ENCODE measurements around the gene MGRN1. TPM values are rescaled to one million over a fixed set of nuclear protein-coding genes. Genes with fewer than 3 reads are reported as not detected.
A peak's percentile ranks its signal among the peaks of the same experiment; 100 is the strongest.

MGRN1 gene
- total RNA-seq, 1 donor from 2014 or later, result 40.8 TPM

- H3K9me3 ChIP-seq, result no peaks in the 10 kb centered on the region
- DNase-seq (ENCODE audit: extremely low spot score in 2 of 2), result no peak
These were observed 367 bp downstream of the MGRN1 start for GRCh38 chr16:4624827-4625559.

GRCh38 chr16:4625560-4626159, 1.0 kb downstream of the MGRN1 start:
- no peak for DNase-seq (ENCODE audit: extremely low spot score in 2 of 2)
- Histone ChIP-seq H3K27ac (peak overlapping the region; percentile 92), H3K27me3 (no peaks in the 10 kb centered on the region), H3K4me3 (peak overlapping the region; percentile 89 to 96), H3K9me3 (no peaks in the 10 kb centered on the region), H3K4me1 (peaks cover 22% of the 10 kb centered on the region), H3K36me3 (no peaks in the 10 kb centered on the region)
- TF ChIP-seq POLR2AphosphoS5 (IDR thresholded peaks at IDR 0.05; ENCODE audit: insufficient read depth in 1 of 2, low read depth in 1 of 2) (no peak), POLR2A (IDR thresholded peaks at IDR 0.05) (no peak), CTCF (IDR thresholded peaks at IDR 0.05) (no peak)
- intact Hi-C loops (cut with DNase I), result no loop called here

More at GRCh38 chr16:4624827-4625559, 367 bp downstream of the MGRN1 start:
- H3K27ac ChIP-seq, result peak overlapping the region; percentile 92
- H3K36me3 ChIP-seq, result no peaks in the 10 kb centered on the region
- intact Hi-C loops (cut with DNase I), result no loop called here
- no peaks in the 10 kb centered on the region for H3K27me3 ChIP-seq
- H3K4me1 ChIP-seq, result peaks cover 22% of the 10 kb centered on the region
- peak overlapping the region; percentile 89 to 96 for H3K4me3 ChIP-seq
- TF ChIP-seq CTCF (IDR thresholded peaks at IDR 0.05), result no peak
- peak in 1 of 2 donors; percentile 90 for TF ChIP-seq POLR2A (IDR thresholded peaks at IDR 0.05)
- peak in 1 of 2 donors; percentile 49 for TF ChIP-seq POLR2AphosphoS5 (IDR thresholded peaks at IDR 0.05; ENCODE audit: insufficient read depth in 1 of 2, low read depth in 1 of 2)

GRCh38 chr16:4626396-4626795, 1.8 kb downstream of the MGRN1 start:
- no peak for DNase-seq (ENCODE audit: extremely low spot score in 2 of 2)
- Histone ChIP-seq H3K4me1 (peaks cover 22% of the 10 kb centered on the region), H3K9me3 (no peaks in the 10 kb centered on the region), H3K27me3 (no peaks in the 10 kb centered on the region), H3K4me3 (peak overlapping the region; percentile 89 to 96), H3K27ac (no peak overlapping the region), H3K36me3 (no peaks in the 10 kb centered on the region)
- no peak for TF ChIP-seq POLR2AphosphoS5 (IDR thresholded peaks at IDR 0.05; ENCODE audit: insufficient read depth in 1 of 2, low read depth in 1 of 2)
- no peak for TF ChIP-seq POLR2A (IDR thresholded peaks at IDR 0.05)
- no peak for TF ChIP-seq CTCF (IDR thresholded peaks at IDR 0.05)
- intact Hi-C loops (cut with DNase I), result no loop called here

GRCh38 chr16:4628283-4628682, 3.7 kb downstream of the MGRN1 start:
- Histone ChIP-seq H3K27ac (no peak overlapping the region), H3K4me3 (no peak overlapping the region), H3K27me3 (no peaks in the 10 kb centered on the region), H3K36me3 (no peaks in the 10 kb centered on the region), H3K4me1 (peaks cover 22% of the 10 kb centered on the region), H3K9me3 (no peaks in the 10 kb centered on the region)
- no peak for DNase-seq (ENCODE audit: extremely low spot score in 2 of 2)
- intact Hi-C loops (cut with DNase I), result no loop called here
- TF ChIP-seq POLR2AphosphoS5 (IDR thresholded peaks at IDR 0.05; ENCODE audit: insufficient read depth in 1 of 2, low read depth in 1 of 2) (no peak), CTCF (IDR thresholded peaks at IDR 0.05) (no peak), POLR2A (IDR thresholded peaks at IDR 0.05) (no peak)

- H3K36me3 ChIP-seq, result peaks cover 0 to 7% of the 10 kb centered on the region in 2 donors
- H3K4me1 ChIP-seq, result peaks cover 11% of the 10 kb centered on the region
- H3K27me3 ChIP-seq, result no peaks in the 10 kb centered on the region
- no peak overlapping the region for H3K4me3 ChIP-seq
- no peaks in the 10 kb centered on the region for H3K9me3 ChIP-seq
- no peak for DNase-seq (ENCODE audit: extremely low spot score in 2 of 2)
- no peak for TF ChIP-seq POLR2A (IDR thresholded peaks at IDR 0.05)
- no peak for TF ChIP-seq POLR2AphosphoS5 (IDR thresholded peaks at IDR 0.05; ENCODE audit: insufficient read depth in 1 of 2, low read depth in 1 of 2)
- TF ChIP-seq CTCF (IDR thresholded peaks at IDR 0.05), result no peak
- H3K27ac ChIP-seq, result no peak overlapping the region
- intact Hi-C loops (cut with DNase I), result no loop called here
These were observed 6.8 kb downstream of the MGRN1 start for GRCh38 chr16:4631444-4631843.
